Measurements from ENCODE around the gene NCAPD2.

DNA sequence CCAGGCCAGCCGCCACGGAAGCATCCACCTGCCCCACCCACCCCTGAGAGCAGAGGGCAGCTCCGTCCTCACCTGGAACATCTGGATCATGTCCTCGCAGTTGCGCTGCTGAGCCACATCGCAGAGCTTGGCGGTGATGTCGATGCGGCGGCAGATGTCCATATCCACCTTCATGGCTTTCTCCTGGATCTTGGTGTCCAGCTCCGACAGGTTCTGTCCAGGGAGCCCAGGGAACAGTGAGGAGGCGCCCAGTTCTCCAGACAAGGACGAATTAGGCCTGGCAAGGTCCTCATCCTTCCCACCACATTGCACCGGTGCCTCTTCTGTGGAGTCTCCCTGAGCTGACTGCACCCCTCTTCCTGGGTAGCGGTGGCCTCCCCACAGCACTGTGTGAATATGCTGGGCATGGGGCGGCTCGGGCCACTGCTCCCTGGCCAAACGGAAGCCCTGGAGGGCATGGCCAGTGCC is 55.8 kb downstream of the NCAPD2 start:
- TF ChIP-seq POLR2AphosphoS5 (IDR thresholded peaks at IDR 0.05), result no peak
- no peak for TF ChIP-seq POLR2A (IDR thresholded peaks at IDR 0.05)
